ENCODE results near the gene MLX.
A peak's percentile ranks its signal among the peaks of the same experiment; 100 is the strongest.

Gene MLX

DNA sequence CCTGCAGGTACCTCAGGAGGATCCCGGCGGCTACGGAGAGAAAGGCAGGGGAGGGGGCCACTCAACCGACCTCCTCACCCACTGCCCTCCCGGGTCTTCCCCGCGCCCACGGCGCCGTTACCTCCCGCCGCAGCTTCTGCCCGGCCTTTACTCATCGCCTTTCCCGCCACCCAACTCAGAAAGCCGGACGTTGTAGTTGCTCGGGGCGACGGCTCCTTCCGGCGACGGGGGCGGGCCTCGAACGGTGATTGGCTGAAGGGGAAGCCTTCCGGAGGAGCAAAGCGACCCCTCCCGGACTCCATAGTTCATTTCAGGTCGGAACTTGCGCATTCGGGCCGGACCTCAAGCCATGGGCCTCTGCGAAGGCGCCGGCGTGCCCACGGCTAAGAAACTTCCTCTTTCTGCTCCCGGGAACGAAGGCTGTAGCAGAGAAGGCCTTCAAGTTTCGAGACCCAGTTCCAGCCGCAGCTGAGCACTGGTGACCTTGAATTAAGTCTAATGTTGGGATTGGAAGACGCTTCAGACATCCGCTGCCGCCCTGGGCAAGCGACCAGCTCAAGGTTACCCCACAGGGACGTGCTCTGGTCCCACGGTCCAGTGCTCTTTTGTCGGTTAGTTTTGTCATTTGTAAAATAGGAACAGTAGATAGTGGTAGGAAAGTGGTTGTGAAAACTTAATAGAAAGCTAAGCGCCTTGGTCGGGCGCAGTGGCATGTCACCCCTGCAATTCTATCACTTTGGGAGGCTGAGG, 10.8 kb downstream of the MLX start, which contains the start of gene PSMC3IP:
Gene PSMC3IP (minus strand): TSS at position 198 of the 750 bp plus-strand sequence. CDS start 43 bp downstream, at position 155.
- DNase-seq (ENCODE audit: low read depth in 4 of 4, low spot score in 1 of 4): peak; percentile 80 to 93 (median 90)

DNA sequence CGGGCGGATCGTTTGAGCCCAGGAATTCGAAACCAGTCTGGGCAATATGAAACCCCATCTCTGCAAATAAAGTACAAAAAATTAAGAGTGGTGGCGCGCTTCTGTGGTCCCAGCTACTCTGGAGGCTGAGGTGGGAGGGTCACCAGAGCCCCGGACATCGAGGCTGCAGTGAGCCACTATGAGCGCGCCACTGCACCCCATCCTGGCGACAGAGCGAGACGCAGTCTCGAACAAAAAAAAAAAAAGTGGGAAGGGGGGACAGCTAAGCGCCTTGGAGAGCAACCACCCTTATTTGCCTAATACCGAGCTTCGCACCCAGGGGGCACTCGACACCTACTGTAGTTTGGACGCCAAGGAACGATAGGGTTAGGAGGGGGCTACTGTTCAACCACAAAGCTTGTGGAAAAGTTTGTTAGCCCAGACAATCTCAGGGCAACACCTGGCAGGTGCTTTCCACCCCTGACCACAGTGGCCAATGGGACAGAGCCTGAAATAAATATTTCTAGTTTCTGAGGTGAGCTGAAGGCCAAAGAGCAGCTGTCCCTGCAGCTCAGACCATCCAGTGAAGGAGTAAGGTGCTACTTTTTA, 11.5 kb downstream of the MLX start:
- DNase-seq (ENCODE audit: low read depth in 4 of 4, low spot score in 1 of 4): peak in 2 of 4 experiments; percentile 60 to 76

DNA sequence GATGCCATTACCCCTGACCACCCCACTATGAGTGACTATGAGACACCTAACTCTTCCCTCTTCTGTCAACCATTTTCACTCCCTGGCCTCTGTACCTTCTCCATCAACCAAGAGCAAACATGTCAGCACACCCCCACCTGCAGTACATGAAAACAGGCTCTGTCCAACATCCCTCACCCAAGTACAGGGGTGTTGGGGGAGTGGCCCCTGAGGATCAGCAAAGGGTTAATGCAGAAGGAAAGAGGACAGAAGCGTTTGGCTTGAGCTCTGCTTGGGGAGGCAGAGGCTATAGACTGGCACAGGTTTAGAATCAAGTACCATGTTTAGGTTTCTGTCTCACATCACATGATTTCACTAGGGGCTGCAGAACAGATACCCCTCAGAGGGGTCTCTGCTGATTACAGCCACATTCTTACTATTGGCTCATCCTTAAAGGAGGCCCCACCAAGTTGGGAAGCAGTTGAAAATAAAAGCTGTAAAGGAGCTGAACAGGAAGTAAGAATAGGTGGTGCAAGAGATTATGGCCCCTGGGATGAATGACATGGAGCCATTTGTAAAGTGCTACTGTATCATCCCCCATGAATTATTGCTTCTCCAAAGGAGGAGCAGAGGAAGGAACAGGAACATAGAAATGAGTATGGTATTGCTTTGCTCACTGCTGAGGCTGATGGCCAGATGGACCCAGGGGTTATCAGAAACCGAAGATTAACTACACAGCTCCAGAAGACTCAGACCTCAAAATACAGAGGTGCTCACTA, 13.1 kb downstream of the MLX start:
- no peak for DNase-seq (ENCODE audit: low read depth in 4 of 4, low spot score in 1 of 4)

DNA sequence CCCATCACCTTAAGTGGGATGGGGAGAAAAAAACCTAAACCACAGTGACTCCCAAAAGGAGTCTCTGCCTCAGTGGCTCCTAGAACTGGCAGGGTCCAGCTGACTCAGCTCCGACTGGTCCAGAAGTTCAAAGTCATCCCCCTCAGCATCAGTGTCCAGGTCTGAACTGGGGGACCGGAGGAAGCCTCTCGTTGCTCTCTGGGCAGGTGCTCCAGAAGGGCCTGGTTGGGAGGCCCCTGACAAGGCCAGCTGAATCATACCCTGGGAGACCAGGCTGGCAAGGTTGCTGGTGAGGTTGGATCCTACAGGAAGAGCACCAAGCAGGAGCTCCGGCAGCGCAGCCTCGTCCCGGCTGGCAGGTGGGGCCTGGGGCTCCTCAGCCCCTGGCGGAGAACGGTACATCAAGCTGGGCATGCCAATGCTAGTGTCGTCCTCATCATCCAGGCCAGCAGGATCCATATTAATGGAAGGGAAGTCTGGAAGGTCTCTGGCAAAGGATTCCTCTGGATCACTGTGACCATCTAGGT, 14.9 kb downstream of the MLX start:
- DNase-seq (ENCODE audit: low read depth in 4 of 4, low spot score in 1 of 4): no peak

DNA sequence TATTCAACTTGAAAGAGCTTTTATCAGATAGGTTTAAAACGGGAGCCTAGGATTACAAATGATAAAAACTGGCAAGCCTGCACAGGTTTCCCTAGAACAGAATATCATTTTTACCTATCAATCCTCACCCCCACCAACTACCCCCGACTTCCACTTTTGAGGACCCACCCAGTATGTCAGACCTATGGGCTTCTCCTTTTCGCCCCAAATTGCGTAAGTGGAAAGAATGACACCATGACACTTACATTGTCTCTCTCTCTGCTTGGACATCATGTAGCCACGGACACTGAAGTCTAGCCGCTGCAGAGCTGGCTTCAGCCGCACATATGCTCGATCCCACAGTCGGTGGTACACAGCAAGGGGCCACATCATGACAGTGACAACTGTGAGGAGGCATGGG, 18.0 kb downstream of the MLX start:
- no peak for DNase-seq (ENCODE audit: low read depth in 4 of 4, low spot score in 1 of 4)

DNA sequence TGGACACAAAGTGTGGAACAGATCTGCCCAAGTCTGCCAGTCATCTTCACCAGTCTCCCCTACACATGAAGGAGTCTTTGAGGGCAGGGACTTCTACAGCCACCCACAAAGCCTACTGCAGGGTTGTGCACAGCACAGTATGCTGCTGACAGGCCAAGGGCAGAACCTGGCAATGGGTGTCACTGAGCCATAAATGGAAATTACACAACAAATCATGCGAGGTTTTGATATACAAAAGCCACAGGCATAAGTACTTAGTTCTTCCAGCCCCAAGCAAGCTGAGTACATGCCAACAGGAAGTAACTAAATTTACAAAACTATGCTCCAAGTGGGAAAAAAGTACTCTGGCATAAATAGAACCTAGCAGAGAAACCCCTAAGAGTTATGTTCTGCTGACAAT, 18.5 kb downstream of the MLX start:
- no peak for DNase-seq (ENCODE audit: low read depth in 4 of 4, low spot score in 1 of 4)

DNA sequence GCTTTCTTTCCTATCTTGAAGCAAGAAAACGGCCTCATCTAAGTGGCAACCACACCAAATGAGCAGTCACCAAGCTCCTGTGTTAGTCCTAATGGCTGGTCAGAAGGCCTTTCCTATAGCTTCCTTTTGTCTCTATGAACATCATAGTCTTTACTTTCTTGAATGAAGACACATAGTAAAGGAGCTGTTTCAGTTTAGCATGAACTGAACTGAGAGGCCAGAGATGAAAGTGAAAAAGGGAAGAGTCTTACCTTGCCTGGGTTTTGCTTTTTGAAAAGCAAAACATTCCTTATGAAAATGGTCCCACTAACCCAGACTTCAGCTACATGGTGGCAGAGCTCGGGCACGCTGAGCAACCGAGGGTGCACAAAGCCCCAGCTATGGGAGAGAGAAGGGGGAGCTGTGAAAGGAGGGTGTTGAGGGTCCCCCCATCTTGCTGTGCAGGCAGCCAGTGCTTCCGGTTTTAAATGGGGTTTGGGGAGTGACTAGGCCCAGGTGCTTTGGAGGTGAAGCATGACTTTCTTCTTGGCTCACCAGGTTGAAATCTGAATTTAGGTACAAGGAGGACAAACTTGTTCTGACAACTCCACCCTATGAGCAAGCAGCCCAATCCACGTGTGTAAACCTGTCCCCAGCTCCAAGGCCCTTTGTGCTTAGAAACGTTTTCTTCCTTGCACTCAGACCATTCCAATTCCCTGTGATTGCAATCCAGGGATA, 19.8 kb downstream of the MLX start:
- DNase-seq (ENCODE audit: low read depth in 4 of 4, low spot score in 1 of 4): no peak

DNA sequence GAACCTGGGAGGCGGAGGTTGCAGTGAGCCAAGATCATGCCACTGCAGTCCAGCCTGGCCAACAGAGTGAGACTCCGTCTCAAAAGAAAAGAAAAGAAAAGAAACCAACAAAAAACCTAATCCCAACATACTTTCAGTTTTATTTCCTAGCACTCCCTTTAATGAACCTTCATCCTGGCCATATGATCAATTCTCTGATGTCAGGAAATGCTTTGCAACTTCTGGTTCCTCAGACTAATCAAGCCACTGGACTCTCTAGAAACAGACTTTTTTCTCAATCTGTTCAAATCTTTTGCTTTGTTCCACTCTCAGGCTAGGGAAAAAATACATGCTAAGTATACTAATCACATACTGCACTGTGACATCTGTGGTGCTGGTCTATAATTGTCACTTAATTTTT, 24.0 kb downstream of the MLX start:
- DNase-seq (ENCODE audit: low read depth in 4 of 4, low spot score in 1 of 4): no peak

DNA sequence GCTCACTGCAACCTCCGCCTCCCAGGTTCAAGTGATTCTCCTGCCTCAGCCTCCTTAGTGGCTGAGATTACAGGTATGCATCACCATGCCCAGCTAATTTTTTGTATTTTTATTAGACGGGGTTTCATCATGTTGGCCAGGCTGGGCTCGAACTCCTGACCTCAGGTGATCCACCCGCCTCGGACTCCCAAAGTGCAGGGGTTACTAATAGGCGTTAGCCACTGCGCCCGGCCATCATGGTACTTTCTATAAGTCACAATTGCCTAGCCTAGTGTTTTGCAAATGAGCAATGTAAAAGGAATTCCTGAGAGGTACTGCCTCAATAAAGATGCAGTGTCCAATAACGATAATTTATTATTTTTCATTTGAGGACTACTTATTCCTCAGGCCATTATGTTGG, 24.5 kb downstream of the MLX start:
- no peak for DNase-seq (ENCODE audit: low read depth in 4 of 4, low spot score in 1 of 4)

DNA sequence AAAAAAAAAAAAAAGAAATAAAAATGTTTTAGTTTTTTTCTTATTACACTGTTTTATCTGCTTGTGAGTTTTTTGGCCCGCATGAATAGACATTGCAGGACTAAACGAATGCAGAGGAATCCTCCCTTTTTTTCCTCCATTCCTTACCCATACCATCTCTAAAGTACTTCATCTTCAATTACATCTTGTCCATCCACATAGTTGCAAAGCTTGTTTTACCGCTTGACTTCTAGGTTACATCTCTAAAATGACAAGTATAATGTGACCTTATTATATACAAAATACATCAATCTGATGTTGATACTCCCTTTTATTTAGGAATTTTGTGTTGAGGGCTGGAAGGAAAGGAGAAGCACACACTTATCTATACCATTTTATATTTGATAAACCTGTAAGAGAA, 29.5 kb downstream of the MLX start:
- no peak for DNase-seq (ENCODE audit: low read depth in 4 of 4, low spot score in 1 of 4)

DNA sequence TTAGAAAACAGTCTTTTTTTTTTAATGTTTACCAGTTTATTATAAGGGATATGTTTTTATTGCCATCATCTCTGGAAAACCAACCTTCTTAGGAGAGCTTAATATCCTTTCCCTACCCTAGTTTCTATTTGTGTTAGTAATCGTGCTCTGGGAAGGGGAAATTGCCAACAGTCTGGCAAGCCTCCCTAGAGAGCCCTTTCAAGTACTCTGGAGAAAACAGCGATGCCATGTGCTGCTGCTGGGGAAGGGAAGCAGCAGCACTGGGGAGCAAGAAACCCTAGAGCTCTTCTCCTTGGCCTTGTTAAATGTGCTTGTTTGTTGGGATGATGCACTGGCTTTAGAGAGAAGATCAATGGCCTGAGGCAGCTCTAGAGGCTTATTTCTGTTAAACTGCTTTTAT, 32.0 kb downstream of the MLX start:
- no peak for DNase-seq (ENCODE audit: low read depth in 4 of 4, low spot score in 1 of 4)

DNA sequence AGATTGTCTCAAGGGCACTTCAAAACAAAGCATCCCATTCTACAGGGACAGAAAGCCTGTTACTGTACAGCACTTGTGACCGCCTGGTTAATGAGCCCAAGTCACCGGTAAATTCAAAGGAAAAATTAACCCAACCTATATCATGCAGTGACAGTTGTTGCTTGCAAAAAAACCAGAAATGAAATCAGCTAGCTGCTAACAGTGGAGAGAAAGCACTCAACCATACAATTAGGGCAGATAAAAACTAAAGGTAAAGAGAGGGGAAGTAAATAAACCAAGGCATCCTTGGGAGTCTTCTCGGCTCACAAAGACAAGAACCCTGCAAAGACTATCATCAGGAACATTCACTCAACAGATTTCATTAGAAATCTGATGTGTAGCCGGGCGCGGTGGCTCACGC, 36.4 kb downstream of the MLX start:
- DNase-seq (ENCODE audit: low read depth in 4 of 4, low spot score in 1 of 4): no peak

DNA sequence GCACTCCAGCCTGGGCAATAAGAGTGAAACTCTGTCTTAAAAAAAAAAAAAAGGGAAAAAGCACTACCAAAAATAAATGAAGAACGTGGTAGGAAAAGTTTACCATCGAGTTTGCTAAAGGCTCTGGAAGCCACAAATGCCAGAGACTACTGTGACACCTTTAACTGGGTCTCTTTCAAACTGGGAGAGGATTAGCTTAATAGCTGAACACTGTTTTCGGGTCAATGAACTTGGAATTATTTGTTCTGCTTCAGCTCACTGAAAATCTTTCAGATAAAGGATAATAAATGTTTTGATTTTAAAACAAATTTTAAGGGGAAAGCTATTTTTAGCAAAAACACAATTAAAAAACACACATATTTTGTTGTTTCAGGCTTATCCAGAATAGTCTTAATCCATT, 40.9 kb downstream of the MLX start:
- no peak for DNase-seq (ENCODE audit: low read depth in 4 of 4, low spot score in 1 of 4)

DNA sequence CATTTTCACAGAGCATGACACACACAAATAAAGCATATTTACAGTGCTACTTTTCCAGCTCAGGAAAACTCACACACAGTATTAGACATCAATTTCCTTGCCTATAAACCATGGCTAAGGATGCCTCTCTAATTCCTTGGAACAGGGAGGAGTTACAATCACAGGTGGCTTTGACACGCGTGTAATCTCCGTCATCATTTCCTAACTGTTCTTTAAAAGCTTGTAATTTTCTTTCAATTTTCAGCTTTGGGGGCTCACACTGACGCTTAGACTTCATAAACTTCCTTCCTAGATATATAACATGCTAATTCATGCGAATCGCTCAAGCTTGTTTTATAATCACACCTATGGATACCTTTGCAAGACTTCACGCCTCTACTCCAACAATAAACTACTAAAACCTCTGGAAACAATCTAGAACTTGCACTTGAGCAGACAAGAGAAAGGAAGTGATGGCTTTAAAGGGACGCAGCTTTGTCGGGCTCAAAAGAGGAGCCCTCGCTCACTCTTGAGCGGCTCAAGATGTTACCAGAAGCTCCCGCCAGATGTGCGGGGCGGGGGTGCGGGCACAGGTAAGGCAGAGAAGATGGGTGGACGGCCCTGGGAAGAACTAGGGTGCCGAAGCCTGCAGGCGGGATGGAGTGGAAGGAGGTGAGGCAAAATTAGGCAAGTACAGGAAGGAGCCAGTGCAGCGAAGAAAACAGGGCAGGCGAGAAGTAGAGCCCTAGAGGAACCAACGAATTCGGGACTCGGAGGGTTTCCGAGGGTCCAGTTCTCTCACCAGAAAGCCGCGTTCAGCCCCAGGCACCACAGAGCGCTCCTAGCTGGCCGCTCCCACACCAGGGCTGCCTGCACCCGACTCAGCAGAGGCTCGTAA, 41.6 kb downstream of the MLX start:
- DNase-seq (ENCODE audit: low read depth in 4 of 4, low spot score in 1 of 4): peak in 2 of 4 experiments; percentile 4

DNA sequence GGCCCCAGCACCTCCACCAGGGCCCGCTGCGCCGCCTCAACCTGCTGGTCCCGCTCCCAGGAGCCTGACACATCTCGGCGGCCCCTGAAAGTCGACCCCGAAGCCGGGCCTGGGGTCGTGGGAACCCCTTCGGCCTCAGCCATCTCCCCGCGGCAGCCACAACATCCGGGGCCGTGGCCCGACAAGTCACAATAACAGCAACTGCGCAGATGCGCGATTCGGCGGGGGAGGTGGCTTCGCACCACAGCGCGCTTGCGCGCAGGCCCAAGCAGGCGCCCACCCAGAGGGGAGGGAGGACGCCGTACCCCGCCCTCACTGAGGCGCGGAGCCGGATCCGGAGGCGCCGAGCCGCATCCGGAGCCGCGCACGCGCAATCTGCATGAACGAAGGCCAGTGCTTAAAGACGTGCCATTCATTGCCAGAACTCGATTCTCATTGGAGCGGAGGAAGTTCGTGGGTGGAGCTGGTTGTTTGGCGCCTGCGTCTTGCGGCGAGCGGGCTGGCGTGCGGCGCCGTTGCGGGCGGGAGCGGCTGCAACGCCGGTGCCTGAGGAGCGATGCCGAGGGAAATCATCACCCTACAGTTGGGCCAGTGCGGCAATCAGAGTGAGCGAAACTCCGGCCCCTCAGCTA, 42.4 kb downstream of the MLX start, which contains the start of the genes RETREG3 and TUBG1:
Gene RETREG3 (minus strand): TSS at position 193 of the 632 bp plus-strand sequence. CDS start 50 bp downstream, at position 143.
Gene TUBG1 (plus strand): TSS at position 502 of the 632 bp plus-strand sequence. CDS start 55 bp downstream, at position 557.
- DNase-seq (ENCODE audit: low read depth in 4 of 4, low spot score in 1 of 4): peak; percentile 94 to 99 (median 98)

DNA sequence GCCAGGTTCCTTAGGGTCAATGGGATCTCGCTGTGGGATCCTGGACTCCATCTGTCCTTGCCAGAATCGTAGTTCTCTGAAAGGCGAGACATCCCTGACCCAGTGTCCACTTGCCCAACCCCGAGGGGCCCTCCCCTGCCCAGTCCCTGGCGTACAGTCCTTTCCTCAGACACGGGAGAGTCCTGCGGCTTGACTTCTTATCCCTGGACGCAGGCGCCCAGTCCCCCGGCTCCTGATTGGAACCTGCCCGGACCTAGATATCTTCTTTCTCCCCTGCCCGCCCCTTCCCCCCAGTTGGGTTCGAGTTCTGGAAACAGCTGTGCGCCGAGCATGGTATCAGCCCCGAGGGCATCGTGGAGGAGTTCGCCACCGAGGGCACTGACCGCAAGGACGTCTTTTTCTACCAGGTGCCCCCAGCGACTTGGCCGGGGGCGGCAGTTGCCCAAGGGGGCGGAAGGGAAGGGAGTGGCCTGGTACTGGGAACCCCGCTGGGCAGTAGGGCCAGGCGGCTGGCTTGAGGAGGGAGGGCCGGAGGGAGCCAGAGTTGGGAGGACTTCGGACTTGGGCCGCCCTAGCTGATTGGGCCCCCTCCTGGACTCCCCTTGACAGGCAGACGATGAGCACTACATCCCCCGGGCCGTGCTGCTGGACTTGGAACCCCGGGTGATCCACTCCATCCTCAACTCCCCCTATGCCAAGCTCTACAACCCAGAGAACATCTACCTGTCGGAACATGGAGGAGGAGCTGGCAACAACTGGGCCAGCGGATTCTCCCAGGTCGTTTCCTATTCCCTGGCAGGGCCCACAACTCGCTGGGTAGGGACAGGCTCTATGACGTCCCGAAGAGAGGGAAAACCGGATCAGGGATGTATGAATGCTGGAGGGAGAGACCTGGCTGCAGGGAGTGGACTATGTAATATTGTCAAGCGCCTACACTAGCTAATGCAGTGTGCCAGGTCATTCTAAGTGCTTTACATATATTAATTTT, 43.2 kb downstream of the MLX start:
- DNase-seq (ENCODE audit: low read depth in 4 of 4, low spot score in 1 of 4): peak in 2 of 4 experiments; percentile 8 to 10

DNA sequence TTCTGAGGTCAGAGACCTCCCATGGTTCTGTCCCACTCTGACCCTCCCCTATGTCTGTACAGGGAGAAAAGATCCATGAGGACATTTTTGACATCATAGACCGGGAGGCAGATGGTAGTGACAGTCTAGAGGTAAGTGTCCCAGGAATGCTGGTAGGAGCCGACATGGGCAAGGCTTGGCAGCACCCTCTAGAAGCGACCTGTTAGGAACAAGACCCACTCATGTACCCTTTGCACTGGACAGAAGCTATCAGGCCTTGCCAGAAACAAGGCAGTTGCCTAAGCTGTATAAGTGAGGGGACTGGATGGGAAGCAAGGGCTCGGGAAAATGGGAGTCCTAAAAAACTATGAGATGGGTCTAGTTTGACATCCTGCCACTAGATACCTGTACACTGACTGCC, 45.1 kb downstream of the MLX start:
- no peak for DNase-seq (ENCODE audit: low read depth in 4 of 4, low spot score in 1 of 4)

DNA sequence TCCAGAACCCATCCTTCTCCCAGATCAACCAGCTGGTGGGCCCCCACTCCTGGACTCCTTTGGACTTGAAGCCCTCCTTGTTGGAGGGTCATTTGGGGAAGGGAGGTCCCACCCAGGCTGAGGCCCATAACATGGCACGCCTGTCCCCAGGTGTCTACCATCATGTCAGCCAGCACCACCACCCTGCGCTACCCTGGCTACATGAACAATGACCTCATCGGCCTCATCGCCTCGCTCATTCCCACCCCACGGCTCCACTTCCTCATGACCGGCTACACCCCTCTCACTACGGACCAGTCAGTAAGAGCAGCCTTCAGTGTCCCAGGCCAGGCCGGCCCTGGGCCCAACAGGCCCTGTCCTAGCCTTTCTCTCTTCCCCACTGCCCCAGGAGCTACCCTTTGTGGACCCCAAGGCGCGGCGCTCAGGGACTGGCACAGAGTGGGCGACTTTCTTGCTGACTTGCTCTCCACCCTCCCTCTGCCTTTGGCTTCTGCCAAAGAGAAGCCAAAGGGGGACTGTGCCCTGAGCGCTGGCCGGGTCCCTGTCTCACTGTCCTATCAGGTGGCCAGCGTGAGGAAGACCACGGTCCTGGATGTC, 46.9 kb downstream of the MLX start:
- DNase-seq (ENCODE audit: low read depth in 4 of 4, low spot score in 1 of 4): no peak
